LHCN-M2 (cell line): Measurements from ENCODE around the gene MAN2A1. TPM values are rescaled to one million over a fixed set of nuclear protein-coding genes. Genes with fewer than 3 reads are reported as not detected.

Experiments
- DNase-seq: peaks from one replicate; pipeline ENCODE4 v3.0.0-alpha.2; 2012; ENCODE audit warnings: low read depth
- polyA plus RNA-seq: library from polyadenylated mRNA; unstranded; fragments of >200 nt; gene quantifications from one replicate; pipeline ENCODE4 v1.2.1, GENCODE V29; 2012; ENCODE audit warnings: missing spikeins
- total RNA-seq: library from RNA; depleted of rRNA; stranded (reverse); fragments of >200 nt; gene quantifications from 2 replicates; pipeline ENCODE4 v1.2.3, GENCODE V29; 2014; rRNA removed

MAN2A1 gene
- total RNA-seq, result 126 and 129 TPM in 2 replicates
- 24.7 TPM for polyA plus RNA-seq

DNA sequence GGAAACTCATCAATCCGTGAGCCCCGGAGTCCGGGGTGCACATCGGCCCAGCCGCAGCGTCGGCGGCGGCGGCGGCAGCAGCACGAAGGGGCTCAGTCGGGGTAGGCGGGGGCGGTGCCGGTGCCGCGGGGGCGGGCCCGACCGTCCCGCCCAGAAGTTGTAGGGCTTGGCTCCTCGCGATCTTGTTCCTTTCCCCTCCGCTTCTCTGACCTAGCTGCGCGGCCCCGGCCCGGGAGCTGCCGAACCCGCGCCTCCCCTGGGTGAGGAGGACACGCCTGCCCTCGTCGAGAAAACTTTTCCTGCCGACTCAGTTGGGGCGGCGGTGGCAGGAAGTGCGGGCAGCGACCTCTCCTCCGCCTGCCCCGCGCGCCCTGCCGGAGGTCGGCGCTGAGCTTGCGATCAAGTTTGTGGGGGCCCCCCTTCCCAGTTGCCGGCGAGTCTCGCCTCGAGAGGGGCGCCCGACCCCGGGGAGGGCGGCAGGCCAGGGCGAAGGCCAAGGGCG, at the start of gene MAN2A1:
MAN2A1 (plus strand) TSS at position 188 of the 502 bp plus-strand sequence. CDS start 491 bp downstream, outside the sequence.
- peak; percentile 73 for DNase-seq

DNA sequence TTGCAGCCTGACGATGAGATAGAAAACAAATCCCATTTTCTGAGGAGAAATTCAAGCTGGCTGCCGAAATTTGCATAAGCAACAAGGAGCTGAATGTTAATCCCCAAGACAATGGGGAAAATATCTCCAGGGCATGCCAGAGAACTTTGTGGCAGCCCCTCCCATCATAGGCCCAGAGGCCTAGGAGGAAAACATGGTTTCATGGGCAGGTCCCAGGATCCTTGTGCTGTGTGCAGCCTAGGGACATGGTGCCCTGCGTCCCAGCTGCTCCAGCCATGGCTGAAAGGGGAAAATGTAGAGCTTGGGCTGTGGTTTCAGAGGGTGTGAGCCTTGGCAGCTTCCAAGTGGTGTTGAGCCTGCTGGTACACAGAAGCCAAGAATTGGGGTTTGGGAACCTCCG, 48.8 kb upstream of the MAN2A1 start:
- DNase-seq, result no peak

DNA sequence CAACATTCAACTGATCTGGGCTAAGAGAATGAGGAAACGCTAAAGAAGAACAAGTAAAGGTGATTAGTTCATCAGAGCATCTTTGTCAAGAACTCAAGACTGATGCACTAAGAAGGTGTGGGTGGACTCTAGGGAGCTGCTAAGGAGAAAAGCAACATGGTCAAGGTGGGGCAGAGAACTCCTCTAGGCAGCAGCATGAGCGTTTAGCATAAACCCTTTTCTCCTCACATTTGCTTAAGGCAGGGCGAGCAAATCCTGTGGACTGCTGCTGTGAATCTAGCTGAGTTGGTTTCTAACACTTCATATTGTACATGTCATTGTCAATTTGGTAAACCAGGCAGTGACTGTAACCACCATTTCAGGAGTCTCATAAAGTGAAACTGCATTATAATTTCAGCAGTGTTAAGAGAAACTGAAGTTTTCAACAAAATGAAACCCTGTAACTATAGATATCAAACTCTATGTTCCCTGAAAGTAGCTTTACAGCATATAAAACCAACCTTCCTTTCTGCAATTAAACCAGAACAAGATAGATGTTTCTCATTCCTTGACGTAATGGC, 45.9 kb upstream of the MAN2A1 start:
- no peak for DNase-seq

DNA sequence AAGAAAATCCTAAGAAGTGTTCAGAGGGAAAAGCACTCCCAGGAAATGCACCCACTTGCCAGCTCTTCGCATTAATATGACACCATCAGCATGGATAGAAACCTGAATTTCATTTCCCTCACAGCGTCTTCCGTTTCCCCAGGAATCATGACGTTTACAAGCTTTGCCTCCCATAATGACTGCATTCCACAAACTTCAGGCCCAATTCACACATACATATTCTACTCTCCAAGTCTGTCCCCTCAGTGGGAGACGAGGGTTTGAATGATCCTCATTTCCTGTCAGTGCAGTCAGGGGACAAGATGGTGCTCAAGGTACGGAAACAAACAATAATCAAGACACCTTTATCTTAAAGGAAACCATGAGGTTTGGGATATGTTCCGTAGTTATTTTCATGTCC, 44.9 kb upstream of the MAN2A1 start:
- DNase-seq, result no peak

DNA sequence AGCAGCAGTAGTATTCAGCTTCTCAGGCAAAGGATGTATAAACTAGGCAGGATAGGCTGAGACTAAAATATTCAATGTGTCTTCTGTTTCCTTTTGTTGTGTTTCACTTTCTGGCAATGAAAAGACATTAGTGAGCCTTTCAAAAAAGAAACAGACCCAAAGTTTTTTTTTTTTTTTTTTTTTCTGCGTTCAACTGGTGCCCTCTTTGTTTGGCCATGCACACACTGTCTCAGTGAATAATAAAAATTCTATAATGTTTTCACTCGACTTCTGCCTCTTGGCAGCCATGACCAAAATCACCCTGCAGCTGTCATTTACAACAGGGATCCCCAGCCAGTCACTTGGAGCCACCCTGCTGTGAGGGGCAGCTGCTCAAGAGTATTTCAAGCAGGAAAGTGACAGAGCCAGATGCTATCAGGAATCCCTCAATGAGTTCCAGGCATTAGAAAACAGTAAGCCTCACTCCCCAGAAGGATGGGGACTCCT, 44.0 kb upstream of the MAN2A1 start:
- peak; percentile 95 for DNase-seq

DNA sequence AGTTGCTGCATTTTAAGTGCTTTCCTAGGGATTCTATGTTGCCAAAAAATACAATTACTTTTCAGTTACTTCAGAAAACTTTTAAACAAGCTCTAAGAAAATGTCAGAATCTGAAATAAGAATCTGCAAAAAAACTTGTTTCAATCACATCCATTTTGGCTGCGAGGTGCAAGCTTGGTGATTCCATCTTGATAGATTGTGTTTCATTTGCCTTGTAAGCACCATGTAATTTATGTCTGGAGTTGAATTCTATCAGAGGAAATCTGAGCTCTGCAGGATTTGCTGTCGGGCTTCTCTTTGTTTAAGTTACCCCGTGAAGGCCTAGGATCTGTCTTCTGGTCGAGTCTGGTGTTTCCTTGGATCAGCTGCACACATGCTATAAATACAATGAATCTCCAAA, 40.4 kb upstream of the MAN2A1 start:
- DNase-seq, result no peak

DNA sequence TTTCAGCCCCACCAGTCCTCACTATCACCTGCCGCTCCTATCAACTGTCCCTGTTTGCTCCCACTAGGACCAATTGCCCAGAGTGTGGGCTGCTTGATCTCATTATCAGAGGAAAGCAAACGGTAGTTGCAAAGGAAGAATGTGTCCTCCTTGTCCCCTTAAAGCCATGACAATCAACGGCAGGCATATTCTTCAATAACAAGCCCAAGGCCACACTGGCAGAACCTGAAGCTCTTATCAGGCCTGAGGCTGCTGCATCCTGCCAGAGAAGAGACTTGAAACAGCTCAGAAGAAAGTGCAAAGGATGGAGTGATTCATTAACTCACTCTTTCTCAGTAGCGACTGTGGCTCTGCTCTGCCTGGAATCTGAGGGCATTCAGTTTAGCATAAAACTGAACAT, 39.2 kb upstream of the MAN2A1 start:
- DNase-seq, result no peak

DNA sequence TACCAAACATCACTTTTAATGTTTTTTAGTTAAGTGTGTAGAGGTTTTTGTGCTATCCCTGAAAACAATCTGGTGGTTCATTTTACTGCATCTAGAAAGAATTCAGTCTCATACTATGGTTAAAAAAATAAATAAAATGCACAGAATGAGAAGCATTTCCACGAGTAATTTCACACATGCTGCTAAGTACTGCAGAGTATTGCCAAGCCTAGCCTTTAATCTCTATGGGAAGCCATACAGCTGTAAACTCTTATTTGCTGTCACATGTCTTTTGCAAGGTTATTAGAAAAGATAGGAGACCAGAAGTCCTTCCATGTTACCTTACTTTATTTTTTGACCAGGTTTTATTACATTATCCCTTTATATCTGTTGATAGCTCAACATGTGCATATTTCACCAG, 37.6 kb upstream of the MAN2A1 start:
- no peak for DNase-seq

DNA sequence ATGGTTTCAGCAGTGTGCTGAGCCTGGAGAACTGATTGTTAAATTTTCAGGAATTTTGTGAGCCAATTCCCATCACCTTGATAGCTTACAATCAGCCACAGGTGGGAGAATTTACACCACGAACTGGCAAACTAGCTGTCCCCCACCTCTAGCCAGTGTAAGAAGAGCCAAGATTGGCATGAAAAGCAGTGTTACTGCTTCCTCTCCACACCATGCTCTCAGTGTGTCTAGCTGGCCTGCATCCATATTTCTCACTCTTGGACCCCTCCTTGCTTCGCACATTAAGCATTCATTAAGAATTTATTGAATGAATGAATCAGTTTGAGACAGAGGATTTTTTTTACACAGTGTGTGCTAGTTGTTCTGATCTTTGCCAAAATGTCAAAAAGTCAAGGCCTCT, 36.7 kb upstream of the MAN2A1 start:
- no peak for DNase-seq

DNA sequence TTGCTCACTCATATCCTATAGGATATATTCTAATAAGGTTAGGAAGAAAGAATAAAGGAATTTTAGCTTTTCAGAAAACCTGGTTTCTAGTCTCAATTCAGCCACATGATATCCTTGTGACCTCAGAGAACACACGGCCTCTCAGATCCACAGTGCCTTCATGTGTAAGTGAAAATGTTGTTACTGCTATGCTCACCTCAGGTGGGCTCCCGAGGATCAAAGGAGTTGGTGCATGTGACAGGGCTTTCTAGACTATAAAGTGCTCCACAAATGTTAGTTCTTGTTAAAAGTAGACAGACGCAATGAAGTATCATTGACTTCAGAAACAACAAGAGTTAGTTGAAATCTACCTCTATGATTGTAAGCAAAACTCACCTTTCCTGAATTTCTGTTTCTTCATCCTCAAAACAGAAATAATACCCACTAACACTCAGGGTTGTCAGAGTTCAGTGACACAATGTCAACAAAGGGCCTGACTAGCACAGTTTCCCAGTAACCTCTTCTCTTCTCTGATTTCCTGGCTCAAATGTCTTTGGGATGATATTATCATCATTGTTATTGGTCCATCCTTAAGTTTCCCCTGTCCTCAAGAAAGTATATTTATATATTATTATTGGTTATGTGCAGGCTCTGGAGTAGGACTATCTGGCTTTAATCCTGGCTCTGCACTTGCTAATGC, 36.0 kb upstream of the MAN2A1 start:
- no peak for DNase-seq

DNA sequence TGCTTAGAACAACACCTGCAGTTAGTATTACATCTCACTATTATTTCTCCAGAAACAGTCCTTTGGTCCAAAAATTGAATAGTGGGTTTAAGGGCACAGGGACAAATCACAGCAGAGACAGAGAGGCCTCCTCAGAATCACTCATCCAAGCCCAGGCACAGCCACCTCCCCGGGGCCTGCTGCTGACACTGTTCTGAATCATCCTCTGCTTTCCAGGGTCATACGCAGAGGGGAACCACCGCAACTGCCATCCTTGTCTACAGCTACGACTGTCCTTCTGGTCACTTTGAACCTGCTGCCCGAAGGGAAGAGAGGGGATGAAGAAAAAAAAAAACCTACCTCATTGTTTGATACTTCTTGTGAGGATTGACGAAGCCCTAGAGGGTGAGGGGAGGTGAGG, 35.3 kb upstream of the MAN2A1 start:
- DNase-seq, result peak; percentile 75

DNA sequence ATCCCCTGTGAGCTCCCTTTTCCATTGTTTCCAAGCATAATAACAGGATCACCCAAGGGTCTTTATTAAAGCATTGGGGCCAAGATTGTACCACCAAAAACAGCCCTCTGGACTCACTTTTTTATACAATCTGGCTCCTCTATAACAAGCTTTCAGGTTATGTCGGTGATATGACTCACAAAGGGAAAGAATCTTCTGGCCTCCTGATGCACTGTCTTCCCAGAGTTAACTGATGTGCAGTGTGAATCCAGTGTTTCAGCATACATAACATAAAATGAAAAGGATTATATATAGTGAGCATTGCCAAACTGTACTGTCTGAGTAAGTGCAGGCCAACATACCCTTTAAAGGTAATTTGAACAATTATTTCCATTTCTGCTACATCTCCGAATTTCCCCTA, 33.9 kb upstream of the MAN2A1 start:
- DNase-seq, result peak; percentile 54

DNA sequence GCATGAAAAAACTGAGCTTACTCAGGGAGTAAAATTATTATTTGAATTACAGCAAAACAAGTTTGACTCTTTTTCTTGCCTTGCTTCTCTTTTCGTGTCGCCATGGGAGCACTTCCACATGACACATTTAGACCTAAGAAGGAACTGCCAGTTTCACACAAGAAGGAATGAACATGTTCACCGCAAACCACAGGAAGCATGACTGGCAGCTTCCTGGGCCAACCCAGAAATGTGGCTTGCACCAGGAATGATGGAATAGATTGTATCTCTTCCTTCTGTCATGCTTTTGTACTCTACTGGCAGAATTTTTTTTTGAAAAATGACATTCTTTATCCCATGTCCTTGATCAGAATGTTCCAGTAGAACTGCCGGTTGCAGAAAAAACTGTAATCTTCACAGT, 32.9 kb upstream of the MAN2A1 start:
- peak; percentile 98 for DNase-seq

DNA sequence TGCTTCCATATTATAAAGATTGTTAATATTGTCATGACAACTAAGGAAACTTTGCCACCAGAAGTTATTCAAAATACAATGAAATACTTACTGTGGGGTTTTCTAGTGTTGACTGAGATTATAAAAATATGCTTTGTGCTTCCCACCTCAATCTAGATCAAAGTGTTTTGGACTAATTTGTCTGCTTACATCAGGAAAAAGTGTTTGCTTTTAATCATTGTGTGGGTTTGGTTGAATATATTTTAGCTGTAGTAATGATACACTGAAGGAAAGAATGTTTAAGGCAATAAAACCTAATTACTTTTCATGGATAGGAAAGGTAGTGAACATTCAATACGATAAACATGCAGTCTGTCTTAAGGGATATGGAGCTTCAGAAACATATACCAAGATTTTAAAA, 29.8 kb upstream of the MAN2A1 start:
- DNase-seq, result no peak

DNA sequence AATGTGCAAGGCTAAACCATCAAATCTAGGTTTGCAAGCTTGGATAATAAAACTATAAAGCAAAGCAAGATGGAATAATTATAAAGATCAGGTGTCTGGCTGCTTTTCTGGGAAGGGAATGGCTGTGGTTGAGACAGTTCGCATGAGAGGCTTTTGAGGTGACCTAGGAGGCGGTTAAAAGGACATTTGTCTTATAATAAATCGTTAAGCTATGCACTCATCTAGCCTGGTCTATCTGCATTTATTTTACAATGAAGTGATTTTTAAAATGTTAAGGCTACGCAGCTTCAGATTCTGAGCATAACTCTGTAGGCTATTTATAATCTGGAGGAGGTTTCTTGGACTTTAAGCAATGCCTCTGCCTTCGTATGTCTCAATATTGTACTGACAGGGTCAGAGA, 29.4 kb upstream of the MAN2A1 start:
- no peak for DNase-seq

DNA sequence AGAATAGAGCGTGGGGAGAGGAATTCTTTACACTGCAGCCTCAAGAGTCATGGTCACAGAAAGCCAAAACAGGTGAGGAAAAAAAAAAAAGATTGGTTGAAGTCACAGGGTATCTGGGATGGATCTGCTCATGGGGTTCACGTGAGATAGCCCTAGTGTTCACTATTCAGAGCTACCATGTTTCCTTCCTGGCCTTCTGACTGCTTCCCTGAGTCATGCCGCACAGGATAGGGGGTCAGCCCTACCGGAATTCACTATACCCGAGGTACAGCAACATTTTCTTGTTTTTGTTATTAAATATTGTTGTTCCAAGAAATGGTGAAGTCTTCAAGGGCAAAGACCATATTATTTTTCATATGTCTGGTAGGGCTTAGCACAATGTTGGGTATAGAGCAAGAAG, 21.5 kb upstream of the MAN2A1 start:
- DNase-seq, result no peak

DNA sequence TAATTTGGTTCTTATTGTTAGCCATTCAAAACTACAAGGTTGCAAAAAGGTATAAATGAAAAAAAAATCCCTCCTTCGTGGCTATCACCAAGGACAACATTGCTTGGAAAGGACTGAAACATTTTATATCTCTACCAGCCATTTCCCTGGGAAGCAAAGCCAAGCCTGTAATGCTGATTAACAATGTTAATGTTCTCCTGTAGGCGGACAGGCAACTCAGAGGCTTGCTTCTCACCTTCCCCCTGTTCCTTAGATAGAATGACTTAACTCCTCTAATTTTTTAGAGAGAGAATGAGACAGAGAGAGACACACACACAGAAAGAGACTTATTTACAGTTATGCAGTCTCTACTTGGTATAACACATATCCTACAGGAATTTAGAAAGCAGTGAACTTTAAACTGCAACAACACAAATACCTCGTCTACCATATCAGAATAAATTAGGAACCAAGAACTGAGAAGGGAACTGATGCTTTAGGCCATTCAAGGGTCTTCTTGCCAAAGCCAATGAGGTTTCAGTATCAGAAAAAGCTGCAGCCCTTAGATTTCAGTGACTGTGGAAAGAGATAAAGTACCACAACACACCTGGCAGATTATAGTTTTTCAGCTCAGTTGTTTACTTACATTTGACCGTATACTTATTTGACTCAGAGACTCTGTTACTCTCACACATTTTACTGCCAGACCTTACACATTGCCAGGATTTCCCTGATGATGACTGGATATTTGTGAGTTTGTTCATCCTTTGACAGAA, 20.9 kb upstream of the MAN2A1 start:
- no peak for DNase-seq

DNA sequence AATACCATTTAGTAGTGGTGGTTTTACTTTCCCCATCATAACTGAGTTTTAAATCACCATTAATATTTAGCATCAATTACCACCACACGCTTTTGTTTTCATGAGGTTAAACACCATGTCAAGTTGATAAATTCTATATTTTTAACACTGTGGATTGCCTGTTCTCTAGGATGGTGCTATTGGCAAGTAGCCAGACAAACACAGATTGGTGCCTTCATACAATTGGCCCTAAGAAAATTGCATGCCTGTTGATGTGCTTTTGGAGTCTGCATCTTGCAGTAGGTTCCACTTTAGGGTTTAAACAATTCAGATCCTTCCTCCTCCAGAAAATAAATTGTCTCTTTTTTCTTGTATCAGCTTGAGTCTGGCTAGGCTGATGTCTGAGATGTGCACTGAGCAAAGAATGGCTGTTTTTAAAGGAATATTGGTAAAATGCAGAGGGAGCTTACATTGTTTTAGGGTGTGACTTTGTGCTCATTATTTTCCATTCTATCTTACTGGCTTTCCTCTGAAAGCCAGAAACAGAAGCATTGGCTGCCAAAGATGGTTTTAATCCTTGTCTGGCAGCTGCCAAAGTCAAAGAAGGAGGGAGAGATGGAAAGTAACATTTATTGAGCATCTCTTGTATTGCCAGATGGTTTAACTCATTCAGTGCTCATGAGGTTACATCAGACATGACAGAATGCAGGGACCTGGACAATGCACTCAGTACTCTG, 19.6 kb upstream of the MAN2A1 start:
- DNase-seq, result no peak

DNA sequence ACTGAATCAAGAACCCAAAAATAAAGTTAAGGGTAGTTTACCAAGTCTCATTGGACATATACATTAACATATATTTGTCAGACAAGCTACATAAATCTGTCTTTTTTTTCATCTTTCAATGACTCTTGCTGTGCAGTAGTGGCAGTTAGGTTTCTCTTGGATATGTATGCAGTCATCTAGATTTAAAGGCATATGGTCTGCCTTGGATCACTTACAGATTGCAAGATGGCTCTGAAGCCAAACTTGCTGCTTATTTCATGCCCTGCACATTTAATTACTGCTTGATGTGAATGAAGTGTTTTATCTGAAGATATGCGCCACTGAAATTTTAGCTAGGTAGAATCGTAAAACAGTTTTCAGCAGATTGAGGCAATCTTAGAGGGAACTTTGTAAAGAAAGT, 18.6 kb upstream of the MAN2A1 start:
- DNase-seq, result no peak

DNA sequence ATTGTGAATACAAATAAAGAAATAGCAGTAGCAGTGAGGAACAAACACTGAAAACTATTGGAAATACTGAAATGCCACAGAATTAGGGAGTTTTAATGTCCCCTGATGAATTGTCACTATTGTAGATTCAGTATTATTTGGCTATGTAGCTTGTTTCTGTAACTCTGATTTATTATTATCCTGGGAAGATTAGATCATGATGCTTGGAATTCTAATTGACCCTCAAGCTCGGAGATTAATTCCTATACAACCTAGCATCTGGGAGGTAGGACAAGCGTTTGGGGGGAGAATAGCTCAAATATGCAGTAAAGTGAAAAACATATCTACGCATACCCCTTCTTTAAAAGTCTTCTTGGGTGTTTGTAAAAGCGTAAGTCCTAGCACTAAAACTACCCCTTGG, 15.1 kb upstream of the MAN2A1 start:
- DNase-seq, result no peak

DNA sequence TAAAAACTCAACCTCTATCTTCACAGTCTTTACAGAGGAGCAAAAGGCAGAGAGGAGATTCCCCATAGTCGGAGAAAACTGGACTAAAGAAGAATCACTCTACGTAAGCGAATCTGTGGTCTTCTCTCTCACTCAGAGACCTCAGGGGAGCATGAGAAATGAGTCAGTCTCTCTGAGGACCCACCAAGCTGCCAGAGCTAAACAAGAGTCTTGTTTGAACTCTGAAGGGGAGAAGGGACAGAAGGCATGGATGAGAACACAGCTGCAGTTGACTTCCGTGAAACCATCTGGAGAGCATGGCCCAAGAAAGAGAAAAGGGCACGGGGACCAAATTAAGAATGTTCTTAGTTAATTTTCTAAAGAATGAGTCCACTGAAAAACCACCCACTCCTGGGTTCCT, 12.8 kb upstream of the MAN2A1 start:
- DNase-seq, result no peak

DNA sequence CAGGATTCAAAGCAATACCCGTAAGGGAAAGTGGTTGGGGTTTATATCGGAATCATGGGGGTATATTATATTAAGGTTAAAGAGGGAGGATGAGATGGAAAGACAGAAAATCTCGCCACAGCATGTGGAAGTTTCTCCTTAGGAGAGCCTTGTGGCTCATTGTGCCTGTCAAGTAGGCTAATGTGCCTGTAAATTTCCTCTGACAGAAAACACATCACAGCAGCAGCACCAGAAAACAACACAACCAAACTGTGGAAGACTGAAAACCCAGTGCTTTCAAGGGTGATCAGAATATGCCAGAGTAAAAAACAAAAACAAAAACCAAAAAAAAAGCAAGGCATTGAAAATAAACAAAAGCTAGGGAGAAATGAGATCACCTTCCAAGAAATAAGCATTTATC, 11.3 kb upstream of the MAN2A1 start:
- no peak for DNase-seq
